HG02678 (cell line): ENCODE data around the gene TGIF2LX.
"Not testable (repeated sequence)": the region's sequence is repeated elsewhere in the genome, so short reads cannot be mapped to it uniquely, and the experiment has no call there.

ENCODE experiments used
- ATAC-seq: cut with Tn5 transposase; IDR thresholded peaks from one replicate; pipeline ENCODE4 v1.9.1; 2021; ENCODE audit warnings: mild to moderate bottlenecking, moderate library complexity; ENCODE audit not compliant: unreplicated experiment

The TGIF2LX gene

GRCh38 chrX:89921665-89922064, at the start of gene TGIF2LX:
Gene TGIF2LX (plus strand): TSS chrX:89921908. CDS start chrX:89922086, 178 bp downstream.
- not testable (repeated sequence) for ATAC-seq

GRCh38 chrX:89922338-89922934, 728 bp downstream of the TGIF2LX start:
- ATAC-seq, result not testable (repeated sequence)

GRCh38 chrX:89943077-89943476, 21.4 kb downstream of the TGIF2LX start:
- not testable (repeated sequence) for ATAC-seq

- not testable (repeated sequence) for ATAC-seq
Observed at GRCh38 chrX:89965588-89965987, 43.9 kb downstream of the TGIF2LX start.
